ENCODE data around the gene CDH12. TPM values are rescaled to one million over a fixed set of nuclear protein-coding genes. Genes with fewer than 3 reads are reported as not detected.

The CDH12 gene
- total RNA-seq, 4 donors from 2014 or later, result 0.38 to 2.8 (median 0.94) TPM

- no peaks in the 10 kb centered on the region for H3K4me1 ChIP-seq
- WGBS, result 45% methylated on average over 1 of the region's 1 CpG
- H3K9me3 ChIP-seq, result no peaks in the 10 kb centered on the region
- TF ChIP-seq, protein P1, sequence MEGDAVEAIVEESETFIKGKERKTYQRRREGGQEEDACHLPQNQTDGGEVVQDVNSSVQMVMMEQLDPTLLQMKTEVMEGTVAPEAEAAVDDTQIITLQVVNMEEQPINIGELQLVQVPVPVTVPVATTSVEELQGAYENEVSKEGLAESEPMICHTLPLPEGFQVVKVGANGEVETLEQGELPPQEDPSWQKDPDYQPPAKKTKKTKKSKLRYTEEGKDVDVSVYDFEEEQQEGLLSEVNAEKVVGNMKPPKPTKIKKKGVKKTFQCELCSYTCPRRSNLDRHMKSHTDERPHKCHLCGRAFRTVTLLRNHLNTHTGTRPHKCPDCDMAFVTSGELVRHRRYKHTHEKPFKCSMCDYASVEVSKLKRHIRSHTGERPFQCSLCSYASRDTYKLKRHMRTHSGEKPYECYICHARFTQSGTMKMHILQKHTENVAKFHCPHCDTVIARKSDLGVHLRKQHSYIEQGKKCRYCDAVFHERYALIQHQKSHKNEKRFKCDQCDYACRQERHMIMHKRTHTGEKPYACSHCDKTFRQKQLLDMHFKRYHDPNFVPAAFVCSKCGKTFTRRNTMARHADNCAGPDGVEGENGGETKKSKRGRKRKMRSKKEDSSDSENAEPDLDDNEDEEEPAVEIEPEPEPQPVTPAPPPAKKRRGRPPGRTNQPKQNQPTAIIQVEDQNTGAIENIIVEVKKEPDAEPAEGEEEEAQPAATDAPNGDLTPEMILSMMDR (IDR thresholded peaks at IDR 0.05), result no peak
- no peak for TF ChIP-seq POLR2A (IDR thresholded peaks at IDR 0.05)
- no peak for TF ChIP-seq EP300 (IDR thresholded peaks at IDR 0.05)
- TF ChIP-seq POLR2AphosphoS5 (IDR thresholded peaks at IDR 0.05), result no peak
- no peaks in the 10 kb centered on the region for H3K27me3 ChIP-seq
- no peak overlapping the region for H3K27ac ChIP-seq
- no peaks in the 10 kb centered on the region for H3K36me3 ChIP-seq
- no peak overlapping the region for H3K4me3 ChIP-seq
- DNase-seq (ENCODE audit: low spot score in 2 of 2), result no peak
Measured at GRCh38 chr5:22722056-22722455, 131.1 kb downstream of the CDH12 start.

GRCh38 chr5:22719842-22720241, 133.3 kb downstream of the CDH12 start:
- no peaks in the 10 kb centered on the region for H3K27me3 ChIP-seq
- H3K4me1 ChIP-seq, result no peaks in the 10 kb centered on the region
- H3K36me3 ChIP-seq, result no peaks in the 10 kb centered on the region
- H3K4me3 ChIP-seq, result no peak overlapping the region
- TF ChIP-seq EP300 (IDR thresholded peaks at IDR 0.05), result no peak
- TF ChIP-seq POLR2A (IDR thresholded peaks at IDR 0.05), result no peak
- no peak for TF ChIP-seq POLR2AphosphoS5 (IDR thresholded peaks at IDR 0.05)
- TF ChIP-seq, protein P1 (IDR thresholded peaks at IDR 0.05), result no peak
- no peaks in the 10 kb centered on the region for H3K9me3 ChIP-seq
- DNase-seq (ENCODE audit: low spot score in 2 of 2), result no peak
- H3K27ac ChIP-seq, result no peak overlapping the region
- WGBS, result 83% methylated on average over 3 of the region's 3 CpGs

DNA sequence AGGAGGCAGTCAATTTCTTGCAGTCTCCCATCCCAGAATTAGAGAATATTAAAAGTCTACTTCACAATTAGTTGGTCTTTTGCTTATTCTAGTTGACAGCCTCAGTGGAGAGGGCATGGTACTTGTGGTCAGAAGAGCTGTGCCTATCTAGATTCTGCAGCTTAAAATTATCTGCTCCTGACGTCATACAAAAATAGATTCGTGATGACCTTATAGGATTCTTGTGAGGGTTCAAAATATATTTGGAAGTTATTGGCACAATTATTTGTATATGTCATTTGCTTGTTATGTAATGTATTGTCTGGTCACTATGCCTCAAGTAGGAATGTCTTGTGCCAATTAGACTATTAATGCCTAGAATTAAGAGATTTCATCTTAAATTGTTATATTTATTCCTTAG, 142.5 kb downstream of the CDH12 start:
- Histone ChIP-seq H3K9me3 (no peaks in the 10 kb centered on the region), H3K27me3 (no peaks in the 10 kb centered on the region), H3K4me3 (no peak overlapping the region), H3K27ac (no peak overlapping the region), H3K4me1 (no peaks in the 10 kb centered on the region), H3K36me3 (no peaks in the 10 kb centered on the region)
- DNase-seq (ENCODE audit: low spot score in 2 of 2), result no peak
- 90% methylated on average over 2 of the region's 2 CpGs for WGBS
- no peak for TF ChIP-seq POLR2AphosphoS5 (IDR thresholded peaks at IDR 0.05)
- TF ChIP-seq, protein P1 (IDR thresholded peaks at IDR 0.05), result no peak

- Histone ChIP-seq H3K27ac (no peak overlapping the region), H3K4me1 (no peaks in the 10 kb centered on the region)
- TF ChIP-seq, protein P1 (IDR thresholded peaks at IDR 0.05), result no peak
- no peak for TF ChIP-seq POLR2A (IDR thresholded peaks at IDR 0.05)
- no peak for TF ChIP-seq EP300 (IDR thresholded peaks at IDR 0.05)
- TF ChIP-seq POLR2AphosphoS5 (IDR thresholded peaks at IDR 0.05), result no peak
Measured at GRCh38 chr5:22709743-22710142, 143.4 kb downstream of the CDH12 start.

DNA sequence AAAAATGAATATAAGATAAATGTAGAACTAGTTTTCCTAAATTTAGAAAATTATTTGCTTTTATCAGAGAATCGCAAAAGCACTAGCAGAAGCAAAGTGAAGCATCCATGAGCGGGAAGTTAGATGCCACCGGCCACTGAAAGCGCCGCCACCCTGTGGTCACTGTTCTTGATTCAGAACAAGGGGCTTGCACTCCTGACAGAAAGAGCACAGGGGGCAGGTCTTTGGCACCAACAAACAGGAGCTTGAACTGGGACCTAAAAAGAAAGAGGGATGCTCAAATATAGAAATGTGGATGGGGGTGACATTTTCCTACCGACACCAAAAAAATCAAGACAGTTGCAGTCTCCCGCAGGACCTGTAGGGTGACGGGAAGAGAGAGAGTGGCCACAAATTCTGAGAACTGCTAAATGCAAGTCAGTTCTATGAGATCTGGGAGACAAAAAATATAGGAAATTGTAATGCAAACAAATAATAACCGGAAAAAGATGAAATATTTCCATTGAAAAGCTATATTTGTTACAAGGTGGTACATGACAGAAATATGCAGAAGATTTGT, 144.3 kb downstream of the CDH12 start:
- H3K27me3 ChIP-seq, result no peaks in the 10 kb centered on the region
- no peak overlapping the region for H3K4me3 ChIP-seq
- TF ChIP-seq POLR2A (IDR thresholded peaks at IDR 0.05), result no peak
- DNase-seq (ENCODE audit: low spot score in 2 of 2), result no peak
- H3K27ac ChIP-seq, result no peak overlapping the region
- 91% methylated on average over 9 of the region's 9 CpGs for WGBS
- no peaks in the 10 kb centered on the region for H3K9me3 ChIP-seq
- H3K4me1 ChIP-seq, result no peaks in the 10 kb centered on the region
- H3K36me3 ChIP-seq, result no peaks in the 10 kb centered on the region

More at GRCh38 chr5:22709743-22710142, 143.4 kb downstream of the CDH12 start:
- Histone ChIP-seq H3K9me3 (no peaks in the 10 kb centered on the region), H3K36me3 (no peaks in the 10 kb centered on the region), H3K4me3 (no peak overlapping the region), H3K27me3 (no peaks in the 10 kb centered on the region)
- DNase-seq (ENCODE audit: low spot score in 2 of 2), result no peak

DNA sequence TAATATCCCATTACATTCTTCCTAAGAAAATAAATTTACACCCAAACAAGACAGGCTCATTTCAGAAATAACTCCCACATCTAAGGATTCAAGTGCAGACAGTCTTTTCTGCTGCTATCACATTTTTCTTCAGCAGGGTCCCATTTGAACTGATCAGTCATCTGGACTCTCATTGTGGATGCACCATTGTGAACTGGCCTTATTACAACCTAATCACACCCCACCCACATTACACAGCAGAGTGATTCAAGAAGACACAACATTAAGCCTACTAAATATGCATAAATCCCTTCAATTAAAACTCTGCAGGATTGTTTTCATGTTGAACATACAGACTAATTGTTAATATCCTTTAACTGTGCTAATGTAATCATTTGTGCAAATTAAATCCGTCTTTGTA, 146.2 kb downstream of the CDH12 start:
- Histone ChIP-seq H3K27me3 (no peaks in the 10 kb centered on the region), H3K4me1 (no peaks in the 10 kb centered on the region), H3K27ac (no peak overlapping the region), H3K9me3 (no peaks in the 10 kb centered on the region), H3K36me3 (no peaks in the 10 kb centered on the region), H3K4me3 (no peak overlapping the region)
- DNase-seq (ENCODE audit: low spot score in 2 of 2), result no peak
- WGBS, result 85% methylated on average over 1 of the region's 1 CpG
- TF ChIP-seq, protein P1 (IDR thresholded peaks at IDR 0.05), result no peak
- TF ChIP-seq EP300 (IDR thresholded peaks at IDR 0.05) (no peak), POLR2A (IDR thresholded peaks at IDR 0.05) (no peak), POLR2AphosphoS5 (IDR thresholded peaks at IDR 0.05) (no peak)

All from suprapubic skin (tissue), 4 donors.